PC-3 (cell line): ENCODE measurements around the gene COX7A2L. TPM values are rescaled to one million over a fixed set of nuclear protein-coding genes. Genes with fewer than 3 reads are reported as not detected.

Source experiments
- ATAC-seq: fragments of 200-7000 bp; cut with Tn5 transposase; 2 replicates; pipeline ENCODE4 v1.9.1; 2020; ENCODE audit warnings: mild to moderate bottlenecking, moderate library complexity
- BruUV-seq: library from RNA; stranded (reverse); fragments of 400-500 nt; replicated peaks from 2 replicates; lab custom pipeline; 2021; lab: Mats Ljungman, UMichigan
- CTCF ChIA-PET: fragments of 300-600 bp; sonication (Branson Sonifier 250); formaldehyde crosslinking; loops from one replicate; lab custom pipeline; 2022; ENCODE audit warnings: antibody characterized with exemption; lab: Charles Lee
- POLR2A ChIA-PET: fragments of 300-600 bp; sonication (Branson Sonifier 250); formaldehyde crosslinking; loops from one replicate; lab custom pipeline; 2022; ENCODE audit warnings: antibody characterized with exemption; ENCODE audit not compliant: unreplicated experiment; lab: Charles Lee
- DNase-seq: peaks from one replicate; pipeline ENCODE4 v3.0.0-alpha.2; 2015
- H2AFZ ChIP-seq: fragments of 300-600 bp; sonication (generic); 2 replicates; pipeline ENCODE4 v1.6.0; 2016; ENCODE audit warnings: antibody characterized with exemption, low read length
- H3F3A ChIP-seq: fragments of 300-600 bp; sonication (generic); one replicate; pipeline ENCODE4 v1.6.0; 2017; ENCODE audit warnings: antibody characterized with exemption, low read length, control low read depth, mild to moderate bottlenecking; ENCODE audit not compliant: unreplicated experiment
- H3K27ac ChIP-seq: fragments of 300-600 bp; sonication (generic); 2 replicates; pipeline ENCODE4 v1.5.1; 2016; ENCODE audit warnings: mild to moderate bottlenecking, low read length
- H3K27me3 ChIP-seq: fragments of 300-600 bp; sonication (generic); 2 replicates; pipeline ENCODE4 v1.6.1; 2016; ENCODE audit warnings: low read length, mixed read lengths
- H3K36me3 ChIP-seq: fragments of 300-600 bp; sonication (generic); 2 replicates; pipeline ENCODE4 v1.6.1; 2016; ENCODE audit warnings: low read depth, mixed run types, low read length, mixed read lengths
- H3K4me1 ChIP-seq: fragments of 300-600 bp; sonication (generic); 2 replicates; pipeline ENCODE4 v1.5.1; 2016; ENCODE audit warnings: low read length; ENCODE audit not compliant: insufficient read depth
- H3K4me2 ChIP-seq: fragments of 300-600 bp; sonication (generic); 2 replicates; pipeline ENCODE4 v1.6.0; 2016; ENCODE audit warnings: low read length
- H3K4me3 ChIP-seq: fragments of 300-600 bp; sonication (generic); 2 replicates; pipeline ENCODE4 v1.5.1; 2016; ENCODE audit warnings: mild to moderate bottlenecking, low read length, mixed read lengths
- H3K79me2 ChIP-seq: fragments of 300-600 bp; sonication (generic); 2 replicates; pipeline ENCODE4 v1.6.1; 2017; ENCODE audit warnings: low read length, mixed read lengths
- H3K9ac ChIP-seq: fragments of 300-600 bp; sonication (generic); 2 replicates; pipeline ENCODE4 v1.6.0; 2016; ENCODE audit warnings: mild to moderate bottlenecking, low read length
- H3K9me2 ChIP-seq: fragments of 300-600 bp; sonication (generic); replicated peaks from 2 replicates; pipeline ENCODE4 v1.6.1; 2016; ENCODE audit warnings: mixed run types, low read length, mixed read lengths
- H3K9me3 ChIP-seq: fragments of 300-600 bp; sonication (generic); 2 replicates; pipeline ENCODE4 v1.6.1; 2016; ENCODE audit warnings: low read length, mixed read lengths
- H4K20me1 ChIP-seq: fragments of 300-600 bp; sonication (generic); 2 replicates; pipeline ENCODE4 v1.6.1; 2016; ENCODE audit warnings: low read length, mixed read lengths
- EZH2 ChIP-seq: fragments of 300-600 bp; sonication (generic); IDR thresholded peaks from one replicate; pipeline ENCODE4 v1.6.1; 2017; ENCODE audit warnings: antibody characterized with exemption, mild to moderate bottlenecking, low read length; ENCODE audit not compliant: unreplicated experiment
- EZH2phosphoT487 ChIP-seq: fragments of 300-600 bp; sonication (generic); IDR thresholded peaks from 2 replicates; pipeline ENCODE4 v1.6.1; 2018; ENCODE audit warnings: mild to moderate bottlenecking, antibody characterized with exemption, low read length, borderline replicate concordance
- intact Hi-C: fragments of 100-400 bp; cut with micrococcal nuclease; formaldehyde crosslinking; loops from 2 replicates; pipeline ENCODE4 v1.9.0; 2023
- total RNA-seq: library from RNA; depleted of rRNA; stranded (reverse); fragments of >200 nt; gene quantifications from 2 replicates; pipeline ENCODE4 v1.2.3, GENCODE V29; 2014
- TF ChIP-seq, protein P1 (sequence below): fragments of 300-600 bp; sonication (generic); conservative IDR thresholded peaks from 2 replicates; pipeline ENCODE4 v1.5.1; 2017; ENCODE audit warnings: antibody characterized with exemption, low read depth, mild to moderate bottlenecking, low read length

The COX7A2L gene
- total RNA-seq, 1 experiment from 2014 or later, result 120 TPM

DNA sequence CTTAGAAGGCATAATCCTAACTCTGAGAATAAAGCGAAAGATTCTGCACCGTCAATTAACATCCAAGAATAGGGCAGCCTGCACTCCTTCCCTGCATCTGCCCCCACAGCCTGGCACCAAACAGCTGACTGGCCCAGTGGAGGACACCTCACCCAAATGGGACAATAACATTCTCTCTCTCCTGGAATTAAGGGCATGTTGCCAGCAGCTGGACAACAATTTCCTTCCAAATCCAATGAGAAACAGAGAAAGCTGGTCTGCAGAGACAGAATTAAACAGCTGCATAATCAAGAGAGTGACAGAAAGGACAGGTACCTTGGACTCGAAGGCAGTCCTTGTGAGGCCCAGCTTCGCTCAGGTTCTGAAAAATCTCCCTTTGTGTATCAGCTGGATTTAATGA is 15.0 kb downstream of the COX7A2L start:
- CTCF ChIA-PET, result no interaction called here
- POLR2A ChIA-PET, result no interaction called here
- DNase-seq, result no peak
- Histone ChIP-seq H3K9ac (no peak overlapping the region), H3K27me3 (no peaks in the 10 kb centered on the region), H4K20me1 (no peaks in the 10 kb centered on the region), H3K4me2 (no peak overlapping the region), H3K79me2 (peaks cover 81% of the 10 kb centered on the region), H3K36me3 (peaks cover 17% of the 10 kb centered on the region; the same call in 1 of the 2 replicates), H2AFZ (no peak overlapping the region), H3F3A (no peaks in the 10 kb centered on the region), H3K9me2 (no peaks in the 10 kb centered on the region), H3K9me3 (no peaks in the 10 kb centered on the region), H3K27ac (no peak overlapping the region), H3K4me1 (peaks cover 12% of the 10 kb centered on the region), H3K4me3 (no peak overlapping the region)
- no peak for ATAC-seq
- intact Hi-C loops, result no loop called here
- BruUV-seq, result no TSS peak
- no peak for TF ChIP-seq EZH2
- TF ChIP-seq, protein P1, sequence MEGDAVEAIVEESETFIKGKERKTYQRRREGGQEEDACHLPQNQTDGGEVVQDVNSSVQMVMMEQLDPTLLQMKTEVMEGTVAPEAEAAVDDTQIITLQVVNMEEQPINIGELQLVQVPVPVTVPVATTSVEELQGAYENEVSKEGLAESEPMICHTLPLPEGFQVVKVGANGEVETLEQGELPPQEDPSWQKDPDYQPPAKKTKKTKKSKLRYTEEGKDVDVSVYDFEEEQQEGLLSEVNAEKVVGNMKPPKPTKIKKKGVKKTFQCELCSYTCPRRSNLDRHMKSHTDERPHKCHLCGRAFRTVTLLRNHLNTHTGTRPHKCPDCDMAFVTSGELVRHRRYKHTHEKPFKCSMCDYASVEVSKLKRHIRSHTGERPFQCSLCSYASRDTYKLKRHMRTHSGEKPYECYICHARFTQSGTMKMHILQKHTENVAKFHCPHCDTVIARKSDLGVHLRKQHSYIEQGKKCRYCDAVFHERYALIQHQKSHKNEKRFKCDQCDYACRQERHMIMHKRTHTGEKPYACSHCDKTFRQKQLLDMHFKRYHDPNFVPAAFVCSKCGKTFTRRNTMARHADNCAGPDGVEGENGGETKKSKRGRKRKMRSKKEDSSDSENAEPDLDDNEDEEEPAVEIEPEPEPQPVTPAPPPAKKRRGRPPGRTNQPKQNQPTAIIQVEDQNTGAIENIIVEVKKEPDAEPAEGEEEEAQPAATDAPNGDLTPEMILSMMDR, result no peak

DNA sequence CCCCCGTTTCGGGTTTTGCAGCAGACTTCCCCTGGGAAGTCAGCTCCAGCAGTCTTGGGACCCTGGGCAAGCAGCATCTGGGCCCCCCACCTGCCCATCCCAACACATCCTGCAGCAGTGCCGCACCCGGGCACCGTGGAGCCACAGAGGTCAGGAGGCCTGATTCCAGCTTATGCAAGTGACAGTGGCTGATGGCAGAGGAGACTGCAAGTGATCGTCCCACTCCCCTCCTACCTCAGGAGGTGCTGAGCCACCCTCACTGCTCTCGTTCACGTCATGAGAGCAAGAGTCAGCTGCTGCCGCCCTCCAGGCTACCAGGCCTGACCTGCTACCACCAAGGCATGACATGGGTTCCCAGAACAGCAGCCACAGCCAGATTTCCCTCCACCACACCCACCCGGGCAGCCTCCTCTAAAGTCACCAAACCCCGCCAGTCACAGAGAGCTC is 18.2 kb downstream of the COX7A2L start:
- Histone ChIP-seq H3K4me1 (peaks cover 12% of the 10 kb centered on the region), H3K27ac (no peak overlapping the region), H3K36me3 (peaks cover 15% of the 10 kb centered on the region; the same call in 1 of the 2 replicates), H3K4me2 (peak overlapping the region; percentile 14), H3K9me3 (no peaks in the 10 kb centered on the region), H4K20me1 (no peaks in the 10 kb centered on the region), H3K9ac (no peak overlapping the region), H2AFZ (no peak overlapping the region), H3F3A (no peaks in the 10 kb centered on the region), H3K79me2 (peaks cover 51% of the 10 kb centered on the region), H3K4me3 (no peak overlapping the region), H3K9me2 (no peaks in the 10 kb centered on the region), H3K27me3 (no peaks in the 10 kb centered on the region)
- TF ChIP-seq, protein P1, result no peak
- TF ChIP-seq EZH2phosphoT487 (no peak), EZH2 (no peak)
- DNase-seq (no peak), ATAC-seq (no peak; the same call in 1 of the 2 replicates)
- ChIA-PET CTCF (no interaction called here), POLR2A (no interaction called here)
- BruUV-seq, result no TSS peak
- intact Hi-C loops, result no loop called here

DNA sequence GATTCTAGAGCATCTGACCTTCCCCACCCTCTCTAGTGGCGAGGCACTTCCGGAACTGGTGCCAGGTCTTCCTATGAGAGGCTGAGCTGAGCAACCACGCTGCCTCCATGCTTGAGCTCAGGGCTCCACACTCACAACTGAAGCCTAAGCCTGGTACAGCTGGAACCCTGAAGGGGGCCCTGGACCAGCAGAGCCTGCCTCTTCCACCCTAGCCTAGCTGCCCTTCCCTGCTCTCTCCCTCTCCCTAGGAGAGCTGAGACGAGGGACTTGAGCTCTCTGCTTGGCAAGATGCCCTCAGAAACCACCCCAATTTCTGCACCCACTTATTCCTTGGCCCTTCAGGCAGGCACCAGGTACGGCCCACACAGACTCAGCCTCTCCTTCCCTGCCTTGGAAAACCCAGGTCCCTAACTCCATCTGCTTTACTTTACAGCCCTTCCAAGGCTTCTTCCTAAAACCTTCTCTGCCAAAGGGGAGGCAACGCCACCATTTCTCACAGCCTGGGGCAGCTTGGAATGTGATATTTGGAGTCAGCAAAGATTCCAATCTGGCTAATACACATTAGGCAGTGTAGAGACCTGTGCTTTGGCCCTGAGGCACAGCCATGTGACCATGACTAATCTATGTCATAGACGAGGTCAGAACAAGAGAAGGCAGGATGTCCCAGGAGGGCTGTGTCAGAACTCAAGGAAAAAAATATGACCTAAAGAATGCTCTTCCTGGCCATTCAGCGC is 18.8 kb downstream of the COX7A2L start:
- intact Hi-C loops, result no loop called here
- Histone ChIP-seq H2AFZ (no peak overlapping the region), H3K4me2 (peak overlapping the region; percentile 14), H3K79me2 (peaks cover 45% of the 10 kb centered on the region), H3K27me3 (no peaks in the 10 kb centered on the region), H3K36me3 (peaks cover 16% of the 10 kb centered on the region; the same call in 1 of the 2 replicates), H3K9ac (no peak overlapping the region), H3F3A (no peaks in the 10 kb centered on the region), H3K27ac (0 out of 2 replicates have a peak overlapping the region, but pooled peaks have one; percentile 7), H3K9me3 (no peaks in the 10 kb centered on the region), H3K4me1 (peaks cover 12% of the 10 kb centered on the region), H3K4me3 (no peak overlapping the region), H4K20me1 (no peaks in the 10 kb centered on the region), H3K9me2 (no peaks in the 10 kb centered on the region)
- peak; percentile 70 for DNase-seq
- ChIA-PET CTCF (no interaction called here), POLR2A (no interaction called here)
- ATAC-seq, result peak; percentile 71
- BruUV-seq, result no TSS peak
- TF ChIP-seq, protein P1, result no peak
- TF ChIP-seq EZH2phosphoT487 (no peak), EZH2 (no peak)
